ENCODE data around the gene TNFRSF12A. TPM values are rescaled to one million over a fixed set of nuclear protein-coding genes. Genes with fewer than 3 reads are reported as not detected.

TNFRSF12A gene
- total RNA-seq, 4 donors from 2014 or later: 4.1 to 56.4 (median 39.8) TPM

DNA sequence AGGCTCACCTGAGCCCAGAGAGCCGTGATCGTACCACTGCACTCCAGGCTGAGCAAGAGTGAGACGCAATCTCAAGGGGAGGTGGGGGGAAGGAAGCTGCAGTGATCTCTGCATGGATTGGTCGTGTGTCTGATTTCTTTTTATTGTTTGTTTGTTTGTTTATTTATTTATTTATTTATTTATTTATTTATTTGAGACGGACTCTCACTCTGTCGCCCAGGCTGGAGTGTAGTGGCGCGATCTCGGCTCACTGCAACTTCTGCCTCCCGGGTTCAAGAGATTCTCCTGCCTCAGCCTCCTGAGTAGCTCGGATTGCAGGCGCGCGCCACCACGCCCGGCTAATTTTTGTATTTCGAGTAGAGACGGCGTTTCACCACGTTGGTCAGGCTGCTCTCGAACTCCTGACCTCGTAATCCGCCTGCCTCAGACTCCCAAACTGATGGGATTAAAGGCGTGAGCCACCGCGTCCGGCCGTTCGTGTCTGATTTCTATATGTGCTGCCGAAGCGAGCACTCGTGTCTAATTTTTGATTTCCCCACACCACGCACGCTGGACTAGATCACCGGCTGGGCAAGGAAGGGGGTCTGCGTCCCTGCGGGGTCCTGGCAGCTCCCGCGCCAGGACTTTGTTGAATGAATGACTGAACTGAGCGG lies 448 bp upstream of the TNFRSF12A start:
- Histone ChIP-seq H3K4me1 (peaks cover 11 to 45% (median 27%) of the 10 kb centered on the region in 4 donors), H3K4me3 (peak overlapping the region; percentile 59 to 79 (median 66)), H3K27me3 (no peaks in the 10 kb centered on the region), H3K36me3 (no peaks in the 10 kb centered on the region), H3K27ac (peak overlapping the region in 3 of 4 donors; percentile 88 to 99 (median 97)), H3K9me3 (no peaks in the 10 kb centered on the region)
- no peak for TF ChIP-seq POLR2A (IDR thresholded peaks at IDR 0.05)
- TF ChIP-seq, protein P1, sequence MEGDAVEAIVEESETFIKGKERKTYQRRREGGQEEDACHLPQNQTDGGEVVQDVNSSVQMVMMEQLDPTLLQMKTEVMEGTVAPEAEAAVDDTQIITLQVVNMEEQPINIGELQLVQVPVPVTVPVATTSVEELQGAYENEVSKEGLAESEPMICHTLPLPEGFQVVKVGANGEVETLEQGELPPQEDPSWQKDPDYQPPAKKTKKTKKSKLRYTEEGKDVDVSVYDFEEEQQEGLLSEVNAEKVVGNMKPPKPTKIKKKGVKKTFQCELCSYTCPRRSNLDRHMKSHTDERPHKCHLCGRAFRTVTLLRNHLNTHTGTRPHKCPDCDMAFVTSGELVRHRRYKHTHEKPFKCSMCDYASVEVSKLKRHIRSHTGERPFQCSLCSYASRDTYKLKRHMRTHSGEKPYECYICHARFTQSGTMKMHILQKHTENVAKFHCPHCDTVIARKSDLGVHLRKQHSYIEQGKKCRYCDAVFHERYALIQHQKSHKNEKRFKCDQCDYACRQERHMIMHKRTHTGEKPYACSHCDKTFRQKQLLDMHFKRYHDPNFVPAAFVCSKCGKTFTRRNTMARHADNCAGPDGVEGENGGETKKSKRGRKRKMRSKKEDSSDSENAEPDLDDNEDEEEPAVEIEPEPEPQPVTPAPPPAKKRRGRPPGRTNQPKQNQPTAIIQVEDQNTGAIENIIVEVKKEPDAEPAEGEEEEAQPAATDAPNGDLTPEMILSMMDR (IDR thresholded peaks at IDR 0.05): no peak
- no peak for DNase-seq

DNA sequence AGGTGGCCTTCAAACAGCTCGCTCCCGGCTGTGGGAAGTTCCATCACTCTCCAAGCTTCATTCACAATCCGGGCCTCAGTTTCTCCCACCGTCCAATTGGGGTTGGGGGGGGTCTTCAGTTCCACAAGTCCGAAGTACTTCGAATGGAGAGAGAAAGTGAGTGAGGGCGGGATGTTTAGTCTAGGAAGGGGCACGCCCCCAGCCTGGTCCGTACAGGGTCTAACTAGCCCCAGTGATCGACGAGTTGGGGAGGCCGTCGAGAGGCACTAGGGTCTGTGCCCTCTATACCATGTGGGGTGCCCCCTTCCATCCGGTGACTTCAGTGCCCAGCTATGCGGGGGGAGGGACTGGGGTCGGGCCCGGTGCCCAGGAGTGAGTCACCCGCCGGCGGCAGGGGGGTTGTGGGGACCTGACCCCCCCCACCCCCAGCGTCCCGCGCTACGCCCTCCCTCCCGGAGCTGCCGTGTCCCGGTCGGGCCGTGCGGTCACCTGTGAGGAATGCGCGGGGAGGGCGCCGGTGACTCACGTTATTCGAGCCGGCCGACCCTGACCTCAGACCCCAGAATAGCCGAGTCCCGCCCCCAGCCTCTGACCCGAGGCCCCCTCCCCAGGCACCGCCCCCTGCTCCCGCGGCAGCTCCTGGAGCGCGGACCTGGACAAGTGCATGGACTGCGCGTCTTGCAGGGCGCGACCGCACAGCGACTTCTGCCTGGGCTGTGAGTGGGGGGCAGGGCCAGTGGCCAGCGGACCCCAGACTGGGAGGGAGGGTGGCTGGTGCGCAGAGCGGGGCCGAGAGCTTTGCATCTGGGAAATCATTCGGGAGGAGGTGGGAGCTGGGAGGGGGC lies 658 bp downstream of the TNFRSF12A start:
- Histone ChIP-seq H3K27me3 (no peaks in the 10 kb centered on the region), H3K36me3 (peaks cover 0 to 2% (median 0%) of the 10 kb centered on the region in 3 donors), H3K27ac (peak overlapping the region; percentile 88 to 99 (median 96)), H3K9me3 (no peaks in the 10 kb centered on the region), H3K4me3 (peak overlapping the region; percentile 59 to 79 (median 66)), H3K4me1 (peaks cover 11 to 49% (median 27%) of the 10 kb centered on the region in 4 donors)
- peak; percentile 31 to 86 (median 84) for DNase-seq
- TF ChIP-seq, protein P1 (IDR thresholded peaks at IDR 0.05): no peak
- TF ChIP-seq POLR2A (IDR thresholded peaks at IDR 0.05): peak in 1 of 2 donors; percentile 2

- no peaks in the 10 kb centered on the region for H3K9me3 ChIP-seq
- H3K27me3 ChIP-seq: no peaks in the 10 kb centered on the region
- H3K4me3 ChIP-seq: peak overlapping the region; percentile 59 to 79 (median 66)
- peaks cover 0 to 10% (median 0%) of the 10 kb centered on the region in 3 donors for H3K36me3 ChIP-seq
- peaks cover 11 to 49% (median 27%) of the 10 kb centered on the region in 4 donors for H3K4me1 ChIP-seq
- DNase-seq: peak; percentile 86 to 93 (median 88)
- H3K27ac ChIP-seq: peak overlapping the region; percentile 88 to 99 (median 96)
- no peak for TF ChIP-seq POLR2A (IDR thresholded peaks at IDR 0.05)
- TF ChIP-seq, protein P1 (IDR thresholded peaks at IDR 0.05): peak in 5 of 6 experiments; percentile 18 to 50 (median 36)
Observed at GRCh38 chr16:3021449-3022207, 1.5 kb downstream of the TNFRSF12A start.

DNA sequence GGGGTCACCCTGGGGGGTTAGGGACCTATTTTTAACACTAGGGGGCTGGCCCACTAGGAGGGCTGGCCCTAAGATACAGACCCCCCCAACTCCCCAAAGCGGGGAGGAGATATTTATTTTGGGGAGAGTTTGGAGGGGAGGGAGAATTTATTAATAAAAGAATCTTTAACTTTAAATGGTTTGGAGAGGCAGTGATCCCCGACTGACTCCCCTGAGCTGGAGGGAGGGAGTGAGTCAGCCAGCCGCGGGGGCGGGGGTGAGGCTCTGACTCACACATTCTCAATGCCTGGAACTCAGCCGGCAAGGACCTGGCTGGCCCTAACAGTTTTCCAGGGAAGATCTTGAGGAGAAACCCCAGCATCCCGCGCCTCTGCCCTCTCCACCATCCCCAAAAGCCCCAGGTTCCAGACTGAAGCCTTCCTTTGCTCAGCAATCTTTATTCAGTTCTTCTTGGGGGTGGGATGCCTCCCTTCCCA lies 2.1 kb downstream of the TNFRSF12A start:
- Histone ChIP-seq H3K27ac (peak overlapping the region; percentile 94 to 99 (median 96)), H3K4me1 (peaks cover 11 to 49% (median 27%) of the 10 kb centered on the region in 4 donors), H3K4me3 (peak overlapping the region; percentile 59 to 79 (median 66)), H3K9me3 (no peaks in the 10 kb centered on the region), H3K27me3 (no peaks in the 10 kb centered on the region), H3K36me3 (peaks cover 0 to 16% (median 0%) of the 10 kb centered on the region in 3 donors)
- TF ChIP-seq POLR2A (IDR thresholded peaks at IDR 0.05): peak in 1 of 2 donors; percentile 59
- TF ChIP-seq, protein P1 (IDR thresholded peaks at IDR 0.05): no peak
- peak; percentile 58 to 93 (median 91) for DNase-seq

Measured in Peyer's patch (tissue), 4 donors.